Neuron (in vitro differentiated cells): ENCODE data around the gene SLC25A40.
"Not testable (repeated sequence)": the region's sequence is repeated elsewhere in the genome, so short reads cannot be mapped to it uniquely, and the experiment has no call there.

Source experiments
- H2AFZ ChIP-seq: one replicate; pipeline ENCODE4 v1.6.1; 2013; ENCODE audit warnings: low read depth, mild to moderate bottlenecking, inconsistent platforms, low read length, moderate library complexity
- H3K27me3 ChIP-seq: one replicate; pipeline ENCODE4 v1.6.1; 2013; ENCODE audit warnings: low read length; ENCODE audit not compliant: insufficient read depth
- H3K36me3 ChIP-seq: one replicate; pipeline ENCODE4 v1.6.1; 2013; ENCODE audit warnings: low read length; ENCODE audit not compliant: insufficient read depth
- H3K4me1 ChIP-seq: one replicate; pipeline ENCODE4 v1.6.1; 2013; ENCODE audit warnings: low read length; ENCODE audit not compliant: insufficient read depth
- H3K4me3 ChIP-seq: 2 replicates; pipeline ENCODE4 v1.5.1; 2013; ENCODE audit warnings: mild to moderate bottlenecking, low read length, moderate library complexity
- H3K9me3 ChIP-seq: one replicate; pipeline ENCODE4 v1.6.1; 2013; ENCODE audit warnings: low read length

The SLC25A40 gene

DNA sequence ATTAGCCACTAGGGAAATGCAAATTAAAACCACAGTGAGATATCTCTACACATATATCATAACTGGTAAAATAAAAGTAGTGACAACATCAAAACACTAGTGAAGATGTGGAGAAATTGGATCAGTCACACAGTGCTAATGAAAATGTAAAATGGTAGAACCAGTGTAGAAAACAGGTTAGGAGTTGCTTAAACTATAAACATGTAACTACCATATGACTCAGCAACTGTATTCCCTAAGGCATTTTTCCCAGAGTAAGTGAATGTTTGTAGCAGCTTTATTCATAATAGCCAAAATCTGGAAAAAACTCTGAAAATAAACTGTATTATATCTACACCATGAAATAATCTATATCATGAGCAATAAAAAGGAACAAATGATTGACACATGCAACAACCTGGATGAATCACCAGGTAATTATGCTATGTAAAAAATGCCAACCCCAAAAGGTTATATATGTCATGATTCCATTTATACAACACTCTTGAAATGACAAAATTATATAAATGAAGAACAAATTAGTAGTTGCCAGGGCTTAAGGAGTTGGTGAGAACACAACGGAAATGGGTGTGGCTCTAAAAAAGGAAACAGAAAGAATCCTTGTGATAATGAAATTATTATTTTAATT lies 22.8 kb downstream of the SLC25A40 start:
- H3K9me3 ChIP-seq: no peaks in the 10 kb centered on the region
- H3K27me3 ChIP-seq: no peaks in the 10 kb centered on the region
- H2AFZ ChIP-seq: no peak overlapping the region
- no peaks in the 10 kb centered on the region for H3K4me1 ChIP-seq
- H3K36me3 ChIP-seq: peaks cover 42% of the 10 kb centered on the region
- no peak overlapping the region for H3K4me3 ChIP-seq

- no peak overlapping the region for H3K4me3 ChIP-seq
- no peaks in the 10 kb centered on the region for H3K9me3 ChIP-seq
- H3K27me3 ChIP-seq: no peaks in the 10 kb centered on the region
- H3K4me1 ChIP-seq: no peaks in the 10 kb centered on the region
- H3K36me3 ChIP-seq: peaks cover 36% of the 10 kb centered on the region
- no peak overlapping the region for H2AFZ ChIP-seq
Measured at GRCh38 chr7:87852306-87852705, 23.9 kb downstream of the SLC25A40 start.

DNA sequence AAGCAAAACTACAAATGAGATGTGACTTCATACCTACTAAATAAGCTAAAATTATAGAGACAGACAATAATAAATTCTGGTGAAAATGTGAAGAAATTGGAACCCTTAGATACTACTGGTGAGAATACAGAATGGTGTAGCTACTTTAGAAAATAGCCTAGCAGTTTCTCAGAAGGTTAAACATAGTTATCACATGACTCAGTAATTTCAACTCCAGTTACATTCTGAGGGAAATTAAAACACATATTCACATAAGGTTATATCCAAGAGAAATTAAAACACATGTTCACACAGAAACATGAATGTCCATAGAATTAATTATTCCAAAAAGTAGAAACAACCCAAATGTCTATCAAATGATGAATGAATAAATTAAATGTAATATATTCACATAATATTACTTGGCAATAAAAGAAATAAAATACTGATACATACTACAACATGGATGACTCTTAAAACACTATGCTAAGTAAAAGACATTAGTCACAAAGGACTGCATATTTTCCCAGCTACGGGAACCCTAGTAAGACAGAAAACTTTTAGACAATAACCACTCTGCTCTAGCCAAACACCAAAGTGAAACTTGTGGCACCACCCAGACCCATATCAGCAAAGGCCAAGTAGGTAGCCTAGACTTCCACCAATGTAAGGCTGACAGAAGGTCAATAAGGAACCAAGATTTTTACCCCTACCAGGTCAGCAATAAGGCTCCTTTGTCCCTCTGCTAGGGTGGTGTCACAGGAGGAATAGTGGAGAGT lies 25.1 kb downstream of the SLC25A40 start:
- Histone ChIP-seq H3K4me1 (no peaks in the 10 kb centered on the region), H2AFZ (no peak overlapping the region), H3K4me3 (no peak overlapping the region), H3K36me3 (peaks cover 39% of the 10 kb centered on the region), H3K9me3 (no peaks in the 10 kb centered on the region), H3K27me3 (no peaks in the 10 kb centered on the region)

DNA sequence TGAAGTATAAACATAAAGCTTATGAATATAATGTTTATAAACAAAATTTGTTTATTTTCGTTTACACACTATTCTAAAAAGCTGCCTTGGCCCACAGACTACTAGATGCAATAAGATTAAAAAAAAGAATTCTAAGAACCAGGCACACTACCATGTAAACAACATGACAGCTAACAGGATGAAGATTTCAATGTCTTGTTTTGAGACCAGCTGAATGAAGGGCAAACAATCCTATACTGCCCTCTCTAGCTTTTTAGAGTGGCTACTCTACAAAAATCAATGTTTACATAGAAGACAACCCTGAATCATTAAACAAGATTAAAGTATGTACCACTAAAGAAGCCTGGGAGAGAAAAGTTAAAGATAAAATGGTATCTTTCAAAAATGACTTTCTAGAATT lies 38.6 kb downstream of the SLC25A40 start:
- Histone ChIP-seq H3K4me3 (no peak overlapping the region), H3K4me1 (no peaks in the 10 kb centered on the region), H3K9me3 (no peaks in the 10 kb centered on the region), H3K27me3 (no peaks in the 10 kb centered on the region), H2AFZ (no peak overlapping the region), H3K36me3 (peaks cover 9% of the 10 kb centered on the region)

- H3K36me3 ChIP-seq: peaks cover 9% of the 10 kb centered on the region
- no peak overlapping the region for H2AFZ ChIP-seq
- no peaks in the 10 kb centered on the region for H3K27me3 ChIP-seq
- no peaks in the 10 kb centered on the region for H3K4me1 ChIP-seq
- H3K4me3 ChIP-seq: no peak overlapping the region
- H3K9me3 ChIP-seq: no peaks in the 10 kb centered on the region
Measured at GRCh38 chr7:87833130-87833529, 43.0 kb downstream of the SLC25A40 start.

DNA sequence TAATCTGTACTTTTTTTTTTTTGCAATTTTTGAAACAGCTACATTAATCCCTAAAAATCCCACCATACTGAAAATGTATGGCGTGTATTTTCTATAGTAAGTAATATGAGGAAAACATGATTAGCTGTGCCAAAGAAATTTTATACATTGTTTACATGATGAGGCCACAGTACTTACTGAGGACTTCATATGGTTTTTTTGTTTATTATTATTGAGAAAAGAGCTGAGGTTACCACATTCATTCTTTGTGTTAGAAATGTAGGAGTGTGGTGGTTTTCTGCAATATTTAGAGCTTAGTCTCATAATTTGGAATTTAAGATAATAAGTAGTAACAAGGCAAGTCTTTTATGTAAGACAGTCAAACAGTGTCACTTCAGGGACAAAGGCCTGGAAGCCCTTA lies 45.1 kb downstream of the SLC25A40 start:
- Histone ChIP-seq H3K27me3 (no peaks in the 10 kb centered on the region), H3K4me1 (no peaks in the 10 kb centered on the region), H3K36me3 (peaks cover 8% of the 10 kb centered on the region), H3K9me3 (no peaks in the 10 kb centered on the region), H2AFZ (no peak overlapping the region), H3K4me3 (no peak overlapping the region)

DNA sequence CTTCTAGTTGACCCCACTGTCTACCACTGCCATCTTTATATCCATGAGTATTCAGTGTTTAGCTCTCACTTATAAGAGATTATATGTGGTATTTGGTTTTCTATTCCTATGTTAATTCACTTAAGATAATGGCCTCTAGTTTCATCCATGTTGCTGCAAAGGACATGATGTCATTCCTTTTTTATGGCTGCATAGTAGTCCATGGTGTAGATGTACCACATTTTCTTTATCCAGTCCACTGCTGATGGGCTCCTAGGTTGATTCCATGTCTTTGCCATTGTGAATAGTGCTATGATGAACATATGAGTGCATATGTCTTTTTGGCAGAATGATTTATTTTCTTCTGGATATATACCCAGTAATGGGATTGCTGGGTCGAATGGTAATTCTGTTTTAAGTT lies 47.8 kb downstream of the SLC25A40 start:
- not testable (repeated sequence) for H2AFZ ChIP-seq, H3K9me3 ChIP-seq, H3K36me3 ChIP-seq, H3K4me3 ChIP-seq, H3K4me1 ChIP-seq, H3K27me3 ChIP-seq

DNA sequence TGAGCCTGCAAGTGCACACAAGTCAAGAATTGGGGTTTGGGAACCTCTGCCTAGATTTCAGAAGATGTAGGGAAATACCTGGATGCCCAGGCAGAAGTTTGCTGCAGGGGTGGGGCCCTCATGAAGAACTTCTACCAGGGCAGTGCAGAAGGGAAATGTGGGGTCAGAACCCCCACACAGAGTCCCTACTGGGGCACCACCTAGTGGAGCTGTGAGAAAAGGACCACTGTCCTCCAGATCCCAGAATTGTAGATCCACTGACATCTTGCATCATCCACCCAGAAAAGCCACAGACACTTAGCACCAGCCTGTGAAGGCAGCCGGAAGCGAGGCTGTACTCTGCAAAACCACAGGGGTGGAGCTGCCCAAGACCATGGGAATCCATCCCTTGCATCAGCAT lies 50.8 kb downstream of the SLC25A40 start:
- not testable (repeated sequence) for H3K4me3 ChIP-seq, H3K9me3 ChIP-seq, H3K27me3 ChIP-seq, H2AFZ ChIP-seq, H3K36me3 ChIP-seq, H3K4me1 ChIP-seq

DNA sequence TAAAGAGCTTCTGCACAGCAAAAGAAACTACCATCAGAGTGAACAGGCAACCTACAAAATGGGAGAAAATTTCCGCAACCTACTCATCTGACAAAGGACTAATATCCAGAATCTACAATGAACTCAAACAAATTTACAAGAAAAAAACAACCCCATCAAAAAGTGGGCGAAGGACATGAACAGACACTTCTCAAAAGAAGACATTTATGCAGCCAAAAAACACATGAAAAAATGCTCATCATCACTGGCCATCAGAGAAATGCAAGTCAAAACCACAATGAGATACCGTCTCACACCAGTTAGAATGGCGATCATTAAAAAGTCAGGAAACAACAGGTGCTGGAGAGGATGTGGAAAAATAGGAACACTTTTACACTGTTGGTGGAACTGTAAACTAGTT lies 54.1 kb downstream of the SLC25A40 start:
- H2AFZ ChIP-seq, H3K9me3 ChIP-seq, H3K4me3 ChIP-seq, H3K4me1 ChIP-seq, H3K36me3 ChIP-seq, H3K27me3 ChIP-seq: not testable (repeated sequence)

DNA sequence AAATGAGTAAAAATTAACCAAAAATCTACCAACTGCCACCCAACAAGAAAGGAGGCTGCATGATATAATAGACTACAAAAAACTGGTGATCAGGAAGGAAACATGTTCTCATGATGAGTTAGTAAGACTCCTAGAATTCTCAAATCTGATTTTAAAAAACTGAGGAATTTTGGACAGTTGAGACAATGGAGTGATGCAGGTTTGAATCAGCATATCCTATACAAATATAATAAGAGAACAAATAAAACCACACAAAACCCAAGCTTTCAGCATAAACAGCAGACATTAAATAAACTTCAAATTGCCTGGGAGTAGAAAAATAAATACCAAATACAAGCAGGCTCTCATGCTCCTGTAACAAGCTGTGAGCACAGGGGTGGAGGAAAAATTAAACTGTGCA lies 57.8 kb downstream of the SLC25A40 start:
- no peaks in the 10 kb centered on the region for H3K9me3 ChIP-seq
- H3K36me3 ChIP-seq: no peaks in the 10 kb centered on the region
- H3K4me1 ChIP-seq: no peaks in the 10 kb centered on the region
- H2AFZ ChIP-seq: no peak overlapping the region
- no peak overlapping the region for H3K4me3 ChIP-seq
- H3K27me3 ChIP-seq: no peaks in the 10 kb centered on the region

DNA sequence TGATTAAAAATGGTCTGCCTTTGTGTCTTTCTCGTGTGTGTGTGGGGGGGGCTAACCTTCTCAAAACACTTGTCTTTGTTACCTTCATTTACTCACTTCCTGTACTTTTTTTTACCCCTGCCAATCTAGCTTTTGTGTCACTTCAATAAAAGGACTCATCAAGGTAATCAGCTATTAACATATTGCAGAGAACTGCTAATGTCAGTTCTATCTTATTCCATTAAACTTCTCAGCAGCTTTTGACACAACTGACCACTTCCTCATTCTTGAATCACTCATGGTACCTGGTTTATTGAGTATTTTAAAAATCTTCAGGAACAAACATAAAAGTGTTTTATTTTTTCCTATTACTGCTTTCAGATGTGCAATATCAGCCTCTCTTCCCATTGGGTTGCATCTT lies 59.8 kb downstream of the SLC25A40 start:
- Histone ChIP-seq H3K27me3 (no peaks in the 10 kb centered on the region), H3K36me3 (no peaks in the 10 kb centered on the region), H3K4me1 (no peaks in the 10 kb centered on the region), H3K9me3 (no peaks in the 10 kb centered on the region), H2AFZ (no peak overlapping the region), H3K4me3 (no peak overlapping the region)

GRCh38 chr7:87810726-87811125 lies 65.4 kb downstream of the SLC25A40 start:
- Histone ChIP-seq H2AFZ (no peak overlapping the region), H3K27me3 (no peaks in the 10 kb centered on the region), H3K4me3 (no peak overlapping the region), H3K9me3 (no peaks in the 10 kb centered on the region), H3K36me3 (no peaks in the 10 kb centered on the region), H3K4me1 (peaks cover 5% of the 10 kb centered on the region)

- Histone ChIP-seq H3K9me3 (no peaks in the 10 kb centered on the region), H2AFZ (peak overlapping the region; percentile 37), H3K4me1 (peaks cover 5% of the 10 kb centered on the region), H3K36me3 (no peaks in the 10 kb centered on the region), H3K4me3 (no peak overlapping the region), H3K27me3 (no peaks in the 10 kb centered on the region)
Measured at GRCh38 chr7:87810130-87810529, 66.0 kb downstream of the SLC25A40 start.

GRCh38 chr7:87806150-87806549 lies 70.0 kb downstream of the SLC25A40 start:
- H3K4me3 ChIP-seq: no peak overlapping the region
- H3K27me3 ChIP-seq: no peaks in the 10 kb centered on the region
- no peak overlapping the region for H2AFZ ChIP-seq
- H3K9me3 ChIP-seq: no peaks in the 10 kb centered on the region
- H3K4me1 ChIP-seq: peaks cover 5% of the 10 kb centered on the region
- no peaks in the 10 kb centered on the region for H3K36me3 ChIP-seq
